HG03442 (cell line): ENCODE measurements around the gene PITX1.

Experiments
- ATAC-seq: cut with Tn5 transposase; IDR thresholded peaks from one replicate; pipeline ENCODE4 v1.9.1; 2021; ENCODE audit warnings: mild to moderate bottlenecking, moderate library complexity; ENCODE audit not compliant: unreplicated experiment

Gene PITX1

GRCh38 chr5:135062216-135063055, 28.4 kb upstream of the PITX1 start:
- no peak for ATAC-seq

- no peak for ATAC-seq
Observed at GRCh38 chr5:135061001-135061400, 27.0 kb upstream of the PITX1 start.

DNA sequence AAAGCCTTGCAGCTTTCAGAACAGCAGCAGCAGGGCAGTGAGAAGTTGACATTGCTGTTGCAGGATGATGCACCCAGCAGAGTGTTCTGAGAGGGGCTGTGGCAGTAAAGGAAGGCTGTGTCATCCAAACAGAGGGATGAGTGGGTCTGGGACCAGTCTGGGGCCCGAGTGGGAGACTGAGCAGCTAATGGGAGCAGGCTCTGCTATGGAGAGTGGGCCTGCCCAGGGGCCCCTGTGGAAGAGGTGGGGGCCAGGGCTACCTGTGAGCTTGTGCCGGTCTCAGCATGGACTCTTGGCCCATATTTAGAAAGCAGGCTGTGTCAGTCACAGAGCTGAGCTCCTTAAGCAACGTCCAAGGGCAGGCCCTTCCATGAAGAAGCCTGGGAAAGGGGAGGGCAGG, 26.0 kb upstream of the PITX1 start:
- no peak for ATAC-seq

DNA sequence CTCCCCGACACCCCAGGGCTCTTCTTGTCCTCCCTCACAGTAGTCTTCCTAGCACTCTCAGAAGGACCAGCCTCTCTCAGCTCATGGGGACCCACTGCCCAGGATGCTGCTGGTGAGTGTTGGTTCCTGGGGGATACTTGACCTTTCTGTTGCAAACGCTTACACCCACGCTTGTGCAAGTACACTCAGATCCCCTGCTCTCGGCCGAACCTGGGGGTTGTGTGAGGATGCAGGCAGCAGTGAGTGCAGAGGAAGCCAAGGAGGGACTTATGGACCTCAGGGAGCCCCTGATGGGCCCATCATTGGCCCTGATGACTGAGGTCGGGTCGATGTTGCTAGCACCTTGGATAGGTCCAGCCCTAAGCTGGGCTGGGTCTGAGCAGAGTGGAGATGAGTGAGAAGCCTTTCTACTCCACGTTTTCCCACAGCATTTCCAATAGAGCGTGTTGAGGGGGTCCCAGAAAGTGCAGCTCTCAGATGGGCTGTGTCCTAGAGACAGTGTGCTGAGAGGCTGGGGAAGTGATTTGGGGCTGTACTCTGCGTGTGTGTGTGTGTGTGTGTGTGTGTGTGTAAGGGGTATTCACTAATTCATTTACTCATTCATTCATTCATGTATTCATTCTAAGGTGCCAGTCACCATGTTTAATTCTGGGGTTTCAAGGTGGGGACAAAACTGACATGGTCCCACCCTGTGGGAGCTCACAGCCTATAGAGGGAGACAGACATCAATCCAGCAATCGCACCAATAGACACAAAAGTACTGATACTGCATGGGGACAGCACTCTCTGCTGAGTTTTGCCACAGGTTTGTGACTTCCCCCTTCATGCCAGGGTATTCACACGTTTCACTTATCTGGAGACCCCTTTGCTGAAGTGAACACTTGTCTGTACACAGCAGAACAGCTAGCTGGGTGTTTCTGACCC, 25.2 kb upstream of the PITX1 start:
- no peak for ATAC-seq

GRCh38 chr5:135058331-135058732, 24.3 kb upstream of the PITX1 start:
- ATAC-seq: no peak

GRCh38 chr5:135057233-135057632, 23.2 kb upstream of the PITX1 start:
- ATAC-seq: no peak

DNA sequence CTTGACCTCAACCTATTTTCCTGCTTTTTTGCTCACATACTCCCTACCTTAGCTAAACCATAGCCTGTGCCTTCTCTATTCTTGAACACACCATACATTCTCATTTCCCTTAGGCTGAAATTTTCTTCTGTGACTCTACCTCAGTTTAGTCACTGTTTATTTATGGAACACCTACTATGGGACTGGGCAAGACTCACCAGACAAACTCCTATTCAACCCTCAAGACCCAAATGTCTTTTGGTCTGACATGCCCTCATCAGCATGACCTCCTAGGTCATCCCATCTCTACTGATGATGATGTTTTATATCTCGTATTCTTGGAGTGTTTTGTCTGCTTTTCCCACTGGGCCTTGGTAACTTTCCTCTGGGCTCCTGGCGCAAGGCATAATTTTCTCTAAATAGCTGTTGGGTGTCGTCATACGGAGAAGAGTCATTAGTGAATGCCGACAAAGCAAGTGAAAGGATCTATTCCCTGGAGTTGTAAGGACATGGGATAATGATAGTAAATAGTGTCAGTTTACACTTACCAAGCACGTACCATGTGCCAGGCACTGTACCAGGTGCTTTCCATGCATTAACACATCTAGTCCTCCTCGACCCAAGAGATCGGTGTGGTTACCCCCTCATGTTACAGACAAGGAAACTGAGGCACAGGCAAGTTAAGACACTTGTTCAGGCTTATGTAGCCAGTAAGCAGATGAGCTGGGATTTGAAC, 22.4 kb upstream of the PITX1 start:
- ATAC-seq: no peak

DNA sequence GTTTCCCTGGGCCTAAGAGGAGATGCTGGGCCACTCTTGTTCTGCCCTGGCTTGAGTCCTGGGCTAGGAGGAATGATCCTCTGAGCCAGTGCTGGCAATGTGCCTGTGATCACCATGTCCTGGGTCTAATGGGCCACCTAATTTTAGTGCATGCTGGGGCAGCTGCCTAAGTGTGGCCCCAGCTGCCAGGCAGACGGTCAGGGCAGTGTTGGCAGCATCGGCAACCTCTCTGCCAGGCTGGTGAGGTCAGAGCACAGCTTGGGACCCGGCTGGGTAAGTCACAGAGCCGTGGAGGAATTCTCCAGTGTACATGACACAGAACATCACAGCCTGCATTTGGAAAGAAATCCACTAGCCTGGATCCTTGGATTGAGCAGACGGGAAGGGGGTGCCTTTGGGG, 21.4 kb upstream of the PITX1 start:
- no peak for ATAC-seq

DNA sequence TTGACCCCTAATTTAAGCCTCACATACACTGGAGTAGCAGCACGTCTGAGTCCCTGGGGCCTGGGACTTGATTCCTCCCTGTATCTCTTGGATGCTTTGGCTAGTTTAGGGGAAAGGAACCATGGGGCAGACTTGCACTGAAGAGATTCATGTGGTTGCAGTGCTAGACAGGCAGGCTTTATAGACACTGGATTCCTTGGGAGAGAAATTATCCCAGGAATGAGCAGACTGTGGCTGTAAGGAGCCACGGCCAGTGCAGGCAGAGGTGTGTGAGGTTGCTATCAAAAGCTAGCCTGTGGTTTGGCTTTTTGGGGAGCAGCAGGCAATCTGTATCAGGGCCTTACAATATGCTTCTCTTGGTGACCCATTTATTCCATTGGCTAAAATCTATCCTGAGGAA, 20.5 kb upstream of the PITX1 start:
- ATAC-seq: no peak

DNA sequence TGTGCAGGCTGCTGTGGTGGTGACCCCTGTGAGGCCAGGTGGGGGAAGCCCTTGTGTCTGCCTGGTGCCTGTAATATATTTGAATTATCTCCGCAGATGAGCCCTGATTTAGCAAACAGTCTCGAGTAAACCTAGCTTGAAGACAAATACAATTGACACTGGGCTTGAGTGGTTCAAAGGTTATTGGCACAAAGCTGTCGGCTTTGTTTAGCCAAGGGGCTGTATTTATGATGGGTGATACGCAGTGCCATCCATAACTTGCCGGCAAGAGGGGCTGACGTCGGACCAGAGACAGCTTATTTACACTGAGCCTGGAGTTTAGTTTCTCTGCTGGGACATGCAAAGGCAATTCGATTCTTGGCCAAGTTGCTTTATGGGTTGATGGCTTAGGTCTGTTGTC, 20.0 kb upstream of the PITX1 start:
- ATAC-seq: no peak

DNA sequence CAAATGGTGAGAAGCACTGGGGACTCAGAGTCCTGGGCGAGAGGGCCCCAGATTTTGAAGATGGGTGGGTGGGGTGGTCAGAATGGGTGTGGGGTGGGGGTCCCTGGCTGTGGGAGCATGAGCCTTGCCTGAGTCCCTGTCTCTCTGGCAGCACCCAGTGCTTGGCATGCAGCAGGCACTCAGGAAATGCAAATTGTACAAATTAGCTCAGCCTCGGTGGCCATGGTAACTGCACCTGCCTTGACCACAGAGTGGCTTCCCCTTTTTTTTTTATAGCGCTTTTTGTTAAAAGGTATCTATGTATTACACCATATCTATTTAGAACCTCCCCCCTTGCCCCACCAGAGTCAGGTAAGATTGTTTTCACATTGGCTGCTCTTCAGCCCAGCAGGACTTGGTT, 19.2 kb upstream of the PITX1 start:
- ATAC-seq: peak; percentile 94

GRCh38 chr5:135052511-135053145, 18.6 kb upstream of the PITX1 start:
- no peak for ATAC-seq

GRCh38 chr5:135051872-135052271, 17.8 kb upstream of the PITX1 start:
- ATAC-seq: no peak

DNA sequence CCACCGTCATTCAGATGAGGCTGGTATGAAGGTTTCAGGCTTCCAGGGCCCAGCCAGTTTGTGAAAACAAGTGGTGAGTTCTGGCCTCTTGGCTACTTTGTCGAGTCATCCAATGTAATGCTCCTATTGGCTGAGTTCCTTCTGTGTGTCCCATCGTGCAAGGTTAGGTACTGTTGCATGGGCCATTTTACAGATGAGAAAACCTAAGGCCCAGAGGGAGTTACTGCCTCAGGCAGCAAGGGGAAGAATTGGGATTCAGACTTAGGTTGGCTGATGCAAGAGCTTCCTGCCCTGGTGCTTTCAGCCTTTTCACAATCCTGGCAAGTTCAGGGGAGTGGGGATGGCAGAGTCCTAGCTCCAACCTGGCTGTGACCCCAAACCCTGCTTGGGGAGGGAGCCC, 17.4 kb upstream of the PITX1 start:
- no peak for ATAC-seq

- ATAC-seq: no peak
Observed at GRCh38 chr5:135050244-135050767, 16.3 kb upstream of the PITX1 start.

DNA sequence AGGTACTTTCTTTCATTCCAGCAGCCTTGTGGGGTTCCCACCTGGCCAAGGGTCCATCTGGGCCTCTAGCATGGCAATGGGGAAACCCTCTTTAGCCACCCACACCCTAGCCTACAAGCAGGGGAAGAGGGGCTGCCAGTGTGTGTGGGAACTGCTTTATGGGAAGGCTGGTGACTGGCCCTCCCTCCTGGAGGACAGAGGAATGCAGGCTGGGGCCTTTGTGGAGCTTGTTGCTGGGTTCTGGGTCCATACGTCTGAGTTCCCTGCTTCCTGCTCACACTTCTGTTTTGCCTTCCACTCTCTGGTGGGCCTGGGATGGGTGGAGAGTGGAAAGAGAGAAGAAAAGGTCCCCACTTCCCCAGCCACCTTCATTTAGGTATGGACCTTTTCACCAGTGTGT, 14.9 kb upstream of the PITX1 start:
- no peak for ATAC-seq

- no peak for ATAC-seq
Observed at GRCh38 chr5:135048286-135048685, 14.3 kb upstream of the PITX1 start.

DNA sequence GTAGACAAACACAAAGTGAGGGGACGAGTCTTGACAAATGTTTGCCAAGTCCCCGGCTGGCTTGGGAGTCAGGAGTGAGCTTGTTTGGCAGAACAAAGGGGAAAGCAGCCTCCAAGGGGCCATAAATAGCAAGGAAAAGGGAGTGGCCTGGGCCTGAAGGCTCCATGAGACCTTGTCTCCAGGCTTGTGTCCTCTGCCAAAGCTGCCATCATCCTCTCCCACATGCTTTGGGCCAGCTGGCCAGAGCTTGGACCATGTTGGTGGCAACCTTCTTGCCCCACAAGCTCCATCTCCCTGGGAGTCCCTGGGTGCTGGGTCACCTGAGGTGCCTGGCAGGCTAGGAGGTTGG, 13.3 kb upstream of the PITX1 start:
- no peak for ATAC-seq

- ATAC-seq: no peak
Observed at GRCh38 chr5:135046661-135047346, 12.8 kb upstream of the PITX1 start.

- ATAC-seq: no peak
Observed at GRCh38 chr5:135045488-135045887, 11.5 kb upstream of the PITX1 start.
